ENCODE measurements around the gene SNPH. TPM values are rescaled to one million over a fixed set of nuclear protein-coding genes. Genes with fewer than 3 reads are reported as not detected.

The SNPH gene
- total and polyA plus RNA-seq, 2 of the 4 experiments (the other 2 are of a cell fraction): 3.1 to 4.5 TPM

GRCh38 chr20:1265226-1265915, 723 bp upstream of the SNPH start:
- Histone ChIP-seq H2AFZ (replicated peaks; ENCODE audit: low read length, poor library complexity) (peak overlapping the region; percentile 83), H3K79me1 (ENCODE audit: low read depth in 1 of 2, low read length in 2 of 2) (peaks cover 21 to 25% of the 10 kb centered on the region in 2 experiments), H4K8ac (ENCODE audit: low read depth in 2 of 2, low read length in 2 of 2) (peak overlapping the region; percentile 62 to 88; a peak in 3 of 4 replicates), H3K4me2 (ENCODE audit: low read depth, low read length) (peak overlapping the region; percentile 94), H3K36me3 (ENCODE audit: control insufficient read depth, insufficient read depth, low read length) (peaks cover 2% of the 10 kb centered on the region; the same call in 1 of the 2 replicates), H2BK120ac (ENCODE audit: low read depth, low read length) (peak overlapping the region; percentile 85; the same call in 1 of the 2 replicates), H2BK20ac (ENCODE audit: low read depth, low read length) (peak overlapping the region; percentile 59; the same call in 1 of the 2 replicates), H2AK5ac (ENCODE audit: low read depth, low read length) (peak overlapping the region; percentile 67), H3K18ac (ENCODE audit: low read depth, low read length) (no peak overlapping the region), H2BK15ac (ENCODE audit: low read depth, low read length) (0 out of 3 replicates have a peak overlapping the region, but pooled peaks have one; percentile 8), H4K20me1 (ENCODE audit: insufficient read depth, low read length) (no peaks in the 10 kb centered on the region), H3K4me1 (ENCODE audit: control insufficient read depth, insufficient read depth, low read length) (peaks cover 6% of the 10 kb centered on the region; the same call in 1 of the 2 replicates), H3K9ac (ENCODE audit: low read depth, low read length) (peak overlapping the region; percentile 81), H4K91ac (ENCODE audit: insufficient read depth, low read depth, low read length) (peak overlapping the region; percentile 80), H3K27ac (ENCODE audit: insufficient read depth, low read length) (no peak overlapping the region), H2BK5ac (ENCODE audit: low read depth, low read length, poor library complexity, severe bottlenecking) (peak overlapping the region; percentile 56), H3K56ac (ENCODE audit: extremely low read depth, insufficient read depth, low read length) (no peak overlapping the region), H3K23ac (ENCODE audit: low read depth, low read length) (peak overlapping the region; percentile 85; the same call in 1 of the 2 replicates), H3K4me3 (ENCODE audit: insufficient read depth, low read depth, low read length) (peak overlapping the region; percentile 81), H3K14ac (replicated peaks; ENCODE audit: low read depth, low read length) (peak overlapping the region; percentile 85), H4K5ac (ENCODE audit: low read depth, low read length) (peak overlapping the region; percentile 93), H3K4ac (ENCODE audit: low read depth, low read length) (peak overlapping the region; percentile 91), H2AK9ac (replicated peaks; ENCODE audit: low read depth, low read length, poor library complexity) (peak overlapping the region; percentile 84), H3K9me1 (ENCODE audit: insufficient read depth, low read length) (peaks cover 15% of the 10 kb centered on the region; the same call in 1 of the 2 replicates), H3K9me3 (ENCODE audit: control insufficient read depth, insufficient read depth, low read length) (no peaks in the 10 kb centered on the region), H3K27me3 (ENCODE audit: control insufficient read depth, insufficient read depth, low read length) (peaks cover 2% of the 10 kb centered on the region; the same call in 1 of the 2 replicates)
- BruUV-seq (replicated peaks): no TSS peak
- ChIA-PET POLR2A (ENCODE audit: unreplicated experiment) (no interaction called here), CTCF (no interaction called here)
- TF ChIP-seq MAZ (IDR thresholded peaks at IDR 0.05; ENCODE audit: borderline replicate concordance, low read depth, low read length): no peak
- no peak for TF ChIP-seq ELK1 (IDR thresholded peaks at IDR 0.05; ENCODE audit: borderline replicate concordance, low read depth, low read length)
- no peak for TF ChIP-seq CEBPB (IDR thresholded peaks at IDR 0.05; ENCODE audit: low read depth, low read length)
- TF ChIP-seq USF2 (IDR thresholded peaks at IDR 0.05; ENCODE audit: low read depth, low read length): no peak
- no peak for TF ChIP-seq BHLHE40 (IDR thresholded peaks at IDR 0.05; ENCODE audit: low read depth, low read length)
- TF ChIP-seq NFE2L2 (IDR thresholded peaks at IDR 0.05; ENCODE audit: low read depth, low read length): no peak
- no peak for TF ChIP-seq CTCF (conservative IDR thresholded peaks at IDR 0.05; ENCODE audit: low read depth, low read length)
- no peak for TF ChIP-seq CHD1 (IDR thresholded peaks at IDR 0.05; ENCODE audit: low read depth, low read length)
- TF ChIP-seq MAFK (IDR thresholded peaks at IDR 0.05; ENCODE audit: low read depth, low read length): no peak
- TF ChIP-seq RCOR1 (IDR thresholded peaks at IDR 0.05; ENCODE audit: insufficient replicate concordance, low read length): no peak
- TF ChIP-seq POLR2A (IDR thresholded peaks at IDR 0.05; ENCODE audit: low read depth, low read length): no peak
- TF ChIP-seq FOS (IDR thresholded peaks at IDR 0.05; ENCODE audit: low read depth, low read length): no peak
- TF ChIP-seq SMC3 (IDR thresholded peaks at IDR 0.05; ENCODE audit: low read depth, low read length): no peak
- TF ChIP-seq RFX5 (IDR thresholded peaks at IDR 0.05; ENCODE audit: low read depth, low read length): no peak
- no CpG with 5 or more reads among the region's 4 CpGs for WGBS, 2 experiments (ENCODE audit: extremely low coverage in 2 of 2, insufficient read length in 1 of 2)
- no peak for ATAC-seq (ENCODE audit: low read depth)
- intact Hi-C loops (cut with micrococcal nuclease) (no loop called here), dilution Hi-C loops (cut with HindIII; ENCODE audit: low sequenced_read_pairs, unreplicated experiment) (no loop called here), in situ Hi-C loops (cut with MboI; ENCODE audit: low sequenced_read_pairs) (no loop called here)
- no peak for DNase-seq

Data from IMR-90 (cell line).